K562 (cell line): ENCODE data around the gene PLK1. TPM values are rescaled to one million over a fixed set of nuclear protein-coding genes. Genes with fewer than 3 reads are reported as not detected.

Source experiments
- RBM22 ChIP-seq: fragments of 200-400 bp; formaldehyde crosslinking; IDR thresholded peaks from 2 replicates; pipeline ENCODE4 v1.6.1; 2018; ENCODE audit warnings: low read length, low read depth; ENCODE audit not compliant: poor library complexity, severe bottlenecking
- ZNF408 ChIP-seq: fragments of 250-450 bp; sonication (Bioruptor Pico); IDR thresholded peaks from 2 replicates; pipeline ENCODE4 v1.4.0; 2020; ENCODE audit warnings: low read depth, mild to moderate bottlenecking, moderate library complexity
- ZNF444 ChIP-seq: fragments of 250-450 bp; sonication (Bioruptor Pico); IDR thresholded peaks from 2 replicates; pipeline ENCODE4 v1.4.0; 2020; ENCODE audit warnings: mild to moderate bottlenecking, moderate library complexity
- polyA plus RNA-seq, 8 experiments: library from polyadenylated mRNA; depleted of rRNA in 4 of 8; stranded (reverse) in 5 of 8; unstranded in 3 of 8; fragments of >200 nt; fragmentation: Nextera tagmentation in 2 of 8; fragmentation: Illumina TruSeq in 1 of 8; extraction: Ambion mirVana in 2 of 8; extraction: Trizol in 1 of 8; gene quantifications; 2 replicates each; pipeline versions ENCODE4 v1.2.1 to v1.2.3, GENCODE V29; 2011 to 2014; ENCODE audit warnings: inconsistent platforms in 1 of 8, missing spikeins in 1 of 8
- total RNA-seq, 7 experiments: library from RNA; depleted of rRNA in 6 of 7; stranded (reverse); fragments of >200 nt in 6 of 7; fragmentation: Illumina TruSeq in 2 of 7; extraction: Trizol in 2 of 7; gene quantifications; 2 replicates each; pipeline versions ENCODE4 v1.2.1 to v1.2.3, GENCODE V29; 2011 to 2021; ENCODE audit warnings: low replicate concordance in 1 of 7
- TF ChIP-seq, protein P1 (sequence below): fragments of 450-650 bp; IDR thresholded peaks from 2 replicates; pipeline ENCODE4 v1.6.1; 2017; ENCODE audit warnings: antibody characterized with exemption, mild to moderate bottlenecking
- TF ChIP-seq, protein P2 (sequence below): fragments of 450-650 bp; conservative IDR thresholded peaks from 2 replicates; pipeline ENCODE4 v1.6.1; 2016; ENCODE audit warnings: missing genetic modification characterization, low read depth, mild to moderate bottlenecking, missing compliant biosample characterization, moderate library complexity

The PLK1 gene
- total and polyA plus RNA-seq, 9 of the 15 experiments (the other 6 are each of a cell fraction or from before 2014, with no cell fraction given): 13.6 to 212 (median 45.5) TPM

DNA sequence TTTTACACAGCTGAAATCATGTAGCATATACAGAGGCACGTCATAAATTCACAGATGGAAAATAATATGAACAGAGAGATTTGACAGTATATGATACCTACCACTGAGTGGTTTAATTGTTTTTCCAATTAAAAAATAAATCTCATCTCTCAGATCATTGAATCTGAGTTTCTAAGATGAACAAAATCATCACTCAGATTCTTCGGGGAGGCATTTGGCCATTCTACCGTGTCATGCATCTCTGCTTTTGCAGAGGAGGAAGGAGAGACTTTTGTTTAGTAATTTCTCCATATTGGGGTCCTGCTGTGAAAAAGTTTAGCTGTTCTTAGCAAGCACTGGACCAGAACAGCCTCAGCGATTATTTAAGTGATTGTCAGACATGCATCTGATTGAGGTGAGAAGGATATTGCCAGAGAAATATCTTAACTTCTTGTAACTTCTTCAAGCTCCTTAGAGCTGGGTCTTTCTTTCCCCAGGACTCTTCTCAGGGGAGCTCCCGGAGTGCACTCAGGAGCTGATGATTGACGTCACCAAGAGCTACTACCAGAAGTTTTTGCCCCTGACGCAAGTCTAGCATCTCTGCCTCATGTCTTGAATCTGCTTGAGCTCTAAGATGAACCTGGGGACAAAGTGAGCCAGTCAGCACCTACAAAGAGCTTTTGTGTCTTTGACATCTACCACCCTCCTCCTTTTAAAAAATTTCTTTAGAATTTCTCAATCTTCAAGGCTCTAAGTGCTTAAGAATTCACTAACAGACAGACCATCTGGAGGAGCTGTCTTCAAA lies 11.9 kb upstream of the PLK1 start (continued):
- TF ChIP-seq, protein P1, sequence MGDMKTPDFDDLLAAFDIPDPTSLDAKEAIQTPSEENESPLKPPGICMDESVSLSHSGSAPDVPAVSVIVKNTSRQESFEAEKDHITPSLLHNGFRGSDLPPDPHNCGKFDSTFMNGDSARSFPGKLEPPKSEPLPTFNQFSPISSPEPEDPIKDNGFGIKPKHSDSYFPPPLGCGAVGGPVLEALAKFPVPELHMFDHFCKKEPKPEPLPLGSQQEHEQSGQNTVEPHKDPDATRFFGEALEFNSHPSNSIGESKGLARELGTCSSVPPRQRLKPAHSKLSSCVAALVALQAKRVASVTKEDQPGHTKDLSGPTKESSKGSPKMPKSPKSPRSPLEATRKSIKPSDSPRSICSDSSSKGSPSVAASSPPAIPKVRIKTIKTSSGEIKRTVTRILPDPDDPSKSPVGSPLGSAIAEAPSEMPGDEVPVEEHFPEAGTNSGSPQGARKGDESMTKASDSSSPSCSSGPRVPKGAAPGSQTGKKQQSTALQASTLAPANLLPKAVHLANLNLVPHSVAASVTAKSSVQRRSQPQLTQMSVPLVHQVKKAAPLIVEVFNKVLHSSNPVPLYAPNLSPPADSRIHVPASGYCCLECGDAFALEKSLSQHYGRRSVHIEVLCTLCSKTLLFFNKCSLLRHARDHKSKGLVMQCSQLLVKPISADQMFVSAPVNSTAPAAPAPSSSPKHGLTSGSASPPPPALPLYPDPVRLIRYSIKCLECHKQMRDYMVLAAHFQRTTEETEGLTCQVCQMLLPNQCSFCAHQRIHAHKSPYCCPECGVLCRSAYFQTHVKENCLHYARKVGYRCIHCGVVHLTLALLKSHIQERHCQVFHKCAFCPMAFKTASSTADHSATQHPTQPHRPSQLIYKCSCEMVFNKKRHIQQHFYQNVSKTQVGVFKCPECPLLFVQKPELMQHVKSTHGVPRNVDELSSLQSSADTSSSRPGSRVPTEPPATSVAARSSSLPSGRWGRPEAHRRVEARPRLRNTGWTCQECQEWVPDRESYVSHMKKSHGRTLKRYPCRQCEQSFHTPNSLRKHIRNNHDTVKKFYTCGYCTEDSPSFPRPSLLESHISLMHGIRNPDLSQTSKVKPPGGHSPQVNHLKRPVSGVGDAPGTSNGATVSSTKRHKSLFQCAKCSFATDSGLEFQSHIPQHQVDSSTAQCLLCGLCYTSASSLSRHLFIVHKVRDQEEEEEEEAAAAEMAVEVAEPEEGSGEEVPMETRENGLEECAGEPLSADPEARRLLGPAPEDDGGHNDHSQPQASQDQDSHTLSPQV: no peak
- TF ChIP-seq RBM22 (no peak), ZNF408 (no peak), ZNF444 (CRISPR knock-in tag) (no peak)
- TF ChIP-seq, protein P2, sequence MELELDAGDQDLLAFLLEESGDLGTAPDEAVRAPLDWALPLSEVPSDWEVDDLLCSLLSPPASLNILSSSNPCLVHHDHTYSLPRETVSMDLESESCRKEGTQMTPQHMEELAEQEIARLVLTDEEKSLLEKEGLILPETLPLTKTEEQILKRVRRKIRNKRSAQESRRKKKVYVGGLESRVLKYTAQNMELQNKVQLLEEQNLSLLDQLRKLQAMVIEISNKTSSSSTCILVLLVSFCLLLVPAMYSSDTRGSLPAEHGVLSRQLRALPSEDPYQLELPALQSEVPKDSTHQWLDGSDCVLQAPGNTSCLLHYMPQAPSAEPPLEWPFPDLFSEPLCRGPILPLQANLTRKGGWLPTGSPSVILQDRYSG: no peak
